HepG2 (cell line): ENCODE measurements around the gene PRELID2. TPM values are rescaled to one million over a fixed set of nuclear protein-coding genes. Genes with fewer than 3 reads are reported as not detected.

Source experiments
- ATAC-seq: fragments of 200-7000 bp; cut with Tn5 transposase; 3 replicates; pipeline ENCODE4 v1.9.1; 2020; ENCODE audit warnings: mild to moderate bottlenecking, moderate library complexity
- BruUV-seq: library from RNA; stranded (reverse); fragments of 400-500 nt; replicated peaks from 2 replicates; lab custom pipeline; 2021; lab: Mats Ljungman, UMichigan
- CTCF ChIA-PET: fragments of 300-600 bp; formaldehyde crosslinking; extraction: SDS; loops from one replicate; lab custom pipeline; 2021; ENCODE audit warnings: low total read pairs, inconsistent platforms, low intra/inter-chr PET ratio; lab: Yijun Ruan, JAX
- POLR2A ChIA-PET: fragments of 350-600 bp; sonication (Branson Sonifier 250); formaldehyde crosslinking; loops from one replicate; lab custom pipeline; 2020; ENCODE audit warnings: antibody characterized with exemption, inconsistent platforms; lab: Yijun Ruan, JAX
- DNase-seq: peaks from one replicate; pipeline ENCODE4 v3.0.0-alpha.2; 2015; ENCODE audit warnings: low spot score
- FAIRE-seq: peaks from 3 replicates; lab custom pipeline; 2011; peaks lifted over from hg19 to GRCh38; lab: Jason Lieb, UNC
- H2AFZ ChIP-seq: one replicate; pipeline ENCODE4 v1.6.1; 2011; ENCODE audit warnings: low read length, inconsistent platforms
- H3K27ac ChIP-seq: fragments of 300-600 bp; 3 replicates; pipeline ENCODE4 v1.8.0; 2011; ENCODE audit warnings: mixed run types, mild to moderate bottlenecking, mixed read lengths, low read length, inconsistent platforms; ENCODE audit not compliant: insufficient read depth; ENCODE audit errors: extremely low read length
- H3K27me3 ChIP-seq, 2 experiments: fragments of 200-600 bp in 1 of 2; 2 replicates in 1 of 2; 3 replicates in 1 of 2; pipeline versions ENCODE4 v1.6.0 to v1.8.0; 2011; ENCODE audit warnings: low read length in 2 of 2, mild to moderate bottlenecking in 2 of 2, moderate library complexity in 2 of 2, inconsistent platforms in 1 of 2; ENCODE audit not compliant: insufficient read depth in 2 of 2, control insufficient read depth in 1 of 2
- H3K36me3 ChIP-seq, 2 experiments: fragments of 200-600 bp in 1 of 2; replicated peaks in 1 of 2; 2 replicates in 1 of 2; 3 replicates in 1 of 2; pipeline versions ENCODE4 v1.5.1 to v1.8.0; 2011; ENCODE audit warnings: low read length in 2 of 2, inconsistent platforms in 1 of 2; ENCODE audit not compliant: insufficient read depth in 2 of 2, control insufficient read depth in 1 of 2
- H3K4me1 ChIP-seq: 2 replicates; pipeline ENCODE4 v1.5.1; 2012; ENCODE audit warnings: low read length, inconsistent platforms; ENCODE audit not compliant: insufficient read depth
- H3K4me2 ChIP-seq: 2 replicates; pipeline ENCODE4 v1.6.0; 2011; ENCODE audit warnings: low read depth, low read length, inconsistent platforms
- H3K4me3 ChIP-seq, 3 experiments: fragments of 200-600 bp in 1 of 3; sonication (generic), shearing (Covaris generic) in 1 of 3; replicated peaks in 1 of 3; 2 replicates each; pipeline ENCODE4 v1.5.1; 2011 to 2016; ENCODE audit warnings: low read length in 3 of 3, inconsistent platforms in 2 of 3, low read depth in 2 of 3, mild to moderate bottlenecking in 2 of 3, control low read depth in 1 of 3, mixed read lengths in 1 of 3; ENCODE audit not compliant: insufficient read depth in 1 of 3
- H3K79me2 ChIP-seq: one replicate; pipeline ENCODE4 v1.6.1; 2011; ENCODE audit warnings: low read length, inconsistent platforms; ENCODE audit not compliant: insufficient read depth
- H3K9ac ChIP-seq: 2 replicates; pipeline ENCODE4 v1.6.0; 2011; ENCODE audit warnings: mild to moderate bottlenecking, low read depth, low read length, inconsistent platforms; ENCODE audit not compliant: insufficient read depth
- H3K9me3 ChIP-seq: 2 replicates; pipeline ENCODE4 v1.5.1; 2012; ENCODE audit warnings: mild to moderate bottlenecking, low read length
- H4K20me1 ChIP-seq: 2 replicates; pipeline ENCODE4 v1.6.0; 2011; ENCODE audit warnings: inconsistent platforms, mild to moderate bottlenecking, low read length, moderate library complexity; ENCODE audit not compliant: insufficient read depth
- ATF7 ChIP-seq, 2 experiments: fragments of 450-650 bp in 1 of 2; sonication (generic) in 1 of 2; formaldehyde crosslinking in 1 of 2; IDR thresholded peaks; 2 replicates each; pipeline versions ENCODE4 v1.4.0 to v1.6.1; 2016 to 2020; ENCODE audit warnings: antibody characterized with exemption in 1 of 2, mild to moderate bottlenecking in 1 of 2, missing genetic modification reagents in 1 of 2
- BCL3 ChIP-seq: sonication (generic); formaldehyde crosslinking; IDR thresholded peaks from 2 replicates; pipeline ENCODE4 v1.5.1; 2020; ENCODE audit warnings: mild to moderate bottlenecking, missing genetic modification reagents, moderate library complexity
- BHLHE40 ChIP-seq: IDR thresholded peaks from 2 replicates; pipeline ENCODE4 v1.6.1; 2011; ENCODE audit warnings: low read length, improper control_type of control experiment
- DDIT3 ChIP-seq: sonication (generic); formaldehyde crosslinking; IDR thresholded peaks from 2 replicates; pipeline ENCODE4 v1.4.0; 2020; ENCODE audit warnings: mild to moderate bottlenecking, missing genetic modification reagents
- ELF4 ChIP-seq: sonication (generic); formaldehyde crosslinking; IDR thresholded peaks from 2 replicates; pipeline ENCODE4 v1.5.0; 2020; ENCODE audit warnings: missing genetic modification reagents, mild to moderate bottlenecking, moderate library complexity, borderline replicate concordance
- HCFC1 ChIP-seq: fragments of 150-350 bp; IDR thresholded peaks from 2 replicates; pipeline ENCODE4 v1.6.1; 2014; ENCODE audit warnings: low read depth, low read length
- KLF12 ChIP-seq: sonication (generic); formaldehyde crosslinking; IDR thresholded peaks from 2 replicates; pipeline ENCODE4 v1.4.0; 2020; ENCODE audit warnings: missing genetic modification reagents, borderline replicate concordance
- REPIN1 ChIP-seq: sonication (generic); formaldehyde crosslinking; IDR thresholded peaks from 2 replicates; pipeline ENCODE4 v1.8.0; 2022; ENCODE audit warnings: missing genetic modification reagents, low read depth, mild to moderate bottlenecking, borderline replicate concordance
- SNRNP70 ChIP-seq: fragments of 200-400 bp; formaldehyde crosslinking; IDR thresholded peaks from 2 replicates; pipeline ENCODE4 v1.6.1; 2017; ENCODE audit warnings: mild to moderate bottlenecking, low read depth, low read length, moderate library complexity
- STAT6 ChIP-seq: sonication (generic); formaldehyde crosslinking; IDR thresholded peaks from 2 replicates; pipeline ENCODE4 v1.4.0; 2020; ENCODE audit warnings: missing genetic modification reagents, mild to moderate bottlenecking, borderline replicate concordance
- ZNF513 ChIP-seq: sonication (generic); formaldehyde crosslinking; conservative IDR thresholded peaks from 2 replicates; pipeline ENCODE4 v1.5.0; 2020; ENCODE audit warnings: missing genetic modification reagents
- ZNF550 ChIP-seq: sonication (generic); formaldehyde crosslinking; IDR thresholded peaks from 2 replicates; pipeline ENCODE4 v1.4.0; 2020; ENCODE audit warnings: mild to moderate bottlenecking, missing genetic modification reagents, borderline replicate concordance
- ZNF883 ChIP-seq: sonication (generic); formaldehyde crosslinking; IDR thresholded peaks from 2 replicates; pipeline ENCODE4 v1.5.1; 2020; ENCODE audit warnings: mild to moderate bottlenecking, missing genetic modification reagents; ENCODE audit errors: not compliant biosample characterization
- WGBS: methylation state at CpG from one replicate; pipeline ENCODE4 v1.1.6; 2017; ENCODE audit warnings: low lambda C conversion rate; 5-methylcytosine and 5-hydroxymethylcytosine counted together
- in situ Hi-C: cut with HindIII; loops from 2 replicates; pipeline ENCODE4 v1.10.0; 2017; ENCODE audit warnings: low pct_unique_long_range_greater_than_20kb; ENCODE audit not compliant: extremely low pct_ligation_motif_present
- intact Hi-C: fragments of 100-400 bp; cut with micrococcal nuclease; formaldehyde crosslinking; loops from one replicate; pipeline ENCODE4 v1.10.0; 2022; ENCODE audit not compliant: unreplicated experiment
- polyA plus RNA-seq, 8 experiments: library from polyadenylated mRNA; depleted of rRNA in 3 of 8; stranded (reverse) in 7 of 8; unstranded in 1 of 8; fragments of >200 nt; fragmentation: Illumina TruSeq in 4 of 8; extraction: Trizol in 4 of 8; gene quantifications; 2 replicates each; pipeline versions ENCODE4 v1.2.1 to v1.2.3, GENCODE V29; 2011 to 2016; ENCODE audit warnings: low read depth in 4 of 8, missing spikeins in 1 of 8, mixed read lengths in 1 of 8; ENCODE audit not compliant: insufficient read depth in 1 of 8
- total RNA-seq, 5 experiments: library from RNA; depleted of rRNA; stranded (reverse); fragments of >200 nt; fragmentation: Illumina TruSeq; extraction: Trizol; gene quantifications; 2 replicates each; pipeline ENCODE4 v1.2.3, GENCODE V29; 2016; ENCODE audit warnings: low read depth in 1 of 5

The PRELID2 gene
- total and polyA plus RNA-seq, 2 of the 13 experiments (the other 11 are each of a cell fraction or from before 2014, with no cell fraction given): 10.0 to 22.9 TPM

- DNase-seq: no peak
- no peaks in the 10 kb centered on the region for H4K20me1 ChIP-seq
- H3K9me3 ChIP-seq: no peaks in the 10 kb centered on the region
- H3K79me2 ChIP-seq: no peaks in the 10 kb centered on the region
- no peak overlapping the region for H3K9ac ChIP-seq
- no peaks in the 10 kb centered on the region for H3K36me3 ChIP-seq
- H2AFZ ChIP-seq: no peak overlapping the region
- H3K4me2 ChIP-seq: no peak overlapping the region
- in situ Hi-C loops (no loop called here), intact Hi-C loops (no loop called here)
- BruUV-seq: no TSS peak
- 96% methylated on average over 3 of the region's 3 CpGs for WGBS
- POLR2A ChIA-PET: no interaction called here
- TF ChIP-seq ATF7 (IDR thresholded peaks at IDR 0.05) (no peak), ATF7 (CRISPR knock-in tag; IDR thresholded peaks at IDR 0.05) (no peak), KLF12 (CRISPR knock-in tag) (no peak), SNRNP70 (no peak), ELF4 (CRISPR knock-in tag) (no peak), BCL3 (CRISPR knock-in tag) (no peak), ZNF883 (CRISPR knock-in tag) (no peak), DDIT3 (no peak), HCFC1 (no peak), ZNF513 (CRISPR knock-in tag) (no peak), STAT6 (CRISPR knock-in tag) (no peak), BHLHE40 (no peak), ZNF550 (CRISPR knock-in tag) (no peak), REPIN1 (CRISPR knock-in tag) (no peak)
- TF ChIP-seq, all 625 proteins: peak for 0
- Histone ChIP-seq H3K4me3 (no peak overlapping the region), H3K4me1 (peaks cover under 1% of the 10 kb centered on the region; the same call in 1 of the 2 replicates), H3K27me3 (no peaks in the 10 kb centered on the region), H3K27ac (no peak overlapping the region)
- CTCF ChIA-PET: no interaction called here
- no peak for ATAC-seq
- FAIRE-seq: no peak
Observed at GRCh38 chr5:145787507-145787906, 47.6 kb downstream of the PRELID2 start.
